Measurements from ENCODE around the gene ZBTB21. TPM values are rescaled to one million over a fixed set of nuclear protein-coding genes. Genes with fewer than 3 reads are reported as not detected.

The ZBTB21 gene
- total and polyA plus RNA-seq, 9 of the 15 experiments (the other 6 are each of a cell fraction or from before 2014, with no cell fraction given): 2.2 to 15.2 (median 8.7) TPM

GRCh38 chr21:42012763-42013329, 2.7 kb upstream of the ZBTB21 start:
- BruUV-seq (replicated peaks): no TSS peak
- no peaks in the 10 kb centered on the region for H3K9me1 ChIP-seq (ENCODE audit: control insufficient read depth, insufficient read depth, low read length)
- H3K79me2 ChIP-seq (ENCODE audit: control insufficient read depth, insufficient read depth, low read length): peaks cover 17% of the 10 kb centered on the region
- intact Hi-C loops (cut with micrococcal nuclease): loop anchor here (5.0 to 10.0 kb wide), 2 partner anchors 138 to 484 kb away; partner anchors contain the start of genes PRDM15 and RSPH1
- in situ Hi-C loops (cut with MboI): no loop called here
- 13% methylated on average over 3 of the region's 3 CpGs for WGBS (ENCODE audit: insufficient coverage, low coverage, missing lambda C conversion rate)
- no peak for DNase-seq (ENCODE audit: extremely low read depth in 1 of 4, low spot score in 3 of 4)
- no peak for ATAC-seq
- no peak for FAIRE-seq
- H3K36me3 ChIP-seq (ENCODE audit: control insufficient read depth, insufficient read depth, low read length): peaks cover 3% of the 10 kb centered on the region
- H3K9ac ChIP-seq (ENCODE audit: insufficient read depth in 1 of 2, low read depth in 2 of 2, low read length in 2 of 2): no peak overlapping the region
- ChIA-PET CTCF (ENCODE audit: low intra/inter-chr PET ratio) (no interaction called here), POLR2A (interaction anchor here (0.8 to 1.1 kb wide), 3 partner anchors 10 to 19 kb away, joined by 3 to 4 read pairs (median 3); no protein-coding TSS in a partner anchor)
- no peaks in the 10 kb centered on the region for H4K20me1 ChIP-seq (replicated peaks; ENCODE audit: control insufficient read depth, insufficient read depth, low read length)
- no peaks in the 10 kb centered on the region for H3K9me3 ChIP-seq (replicated peaks; ENCODE audit: control insufficient read depth, insufficient read depth, low read depth, low read length)
- H3K4me1 ChIP-seq (replicated peaks in 1 of 2; ENCODE audit: control insufficient read depth in 2 of 2, insufficient read depth in 2 of 2, low read length in 2 of 2): peaks cover 2 to 25% of the 10 kb centered on the region in 2 experiments; a peak in 3 of 5 replicates
- H2AFZ ChIP-seq (ENCODE audit: low read depth, low read length): no peak overlapping the region
- peaks cover 26 to 31% of the 10 kb centered on the region in 2 experiments for H3K27me3 ChIP-seq (ENCODE audit: control insufficient read depth in 2 of 2, insufficient read depth in 2 of 2, low read length in 2 of 2)
- H3K4me2 ChIP-seq (ENCODE audit: insufficient read depth, low read length): no peak overlapping the region
- no peak overlapping the region for H3K4me3 ChIP-seq
- no peak overlapping the region for H3K27ac ChIP-seq (ENCODE audit: extremely low read depth, low read depth, low read length)
- TF ChIP-seq SIRT6 (IDR thresholded peaks at IDR 0.05; ENCODE audit: low read depth, low read length) (no peak), ZNF263 (CRISPR knock-in tag; IDR thresholded peaks at IDR 0.05; ENCODE audit: borderline replicate concordance) (peak; percentile 70)

DNA sequence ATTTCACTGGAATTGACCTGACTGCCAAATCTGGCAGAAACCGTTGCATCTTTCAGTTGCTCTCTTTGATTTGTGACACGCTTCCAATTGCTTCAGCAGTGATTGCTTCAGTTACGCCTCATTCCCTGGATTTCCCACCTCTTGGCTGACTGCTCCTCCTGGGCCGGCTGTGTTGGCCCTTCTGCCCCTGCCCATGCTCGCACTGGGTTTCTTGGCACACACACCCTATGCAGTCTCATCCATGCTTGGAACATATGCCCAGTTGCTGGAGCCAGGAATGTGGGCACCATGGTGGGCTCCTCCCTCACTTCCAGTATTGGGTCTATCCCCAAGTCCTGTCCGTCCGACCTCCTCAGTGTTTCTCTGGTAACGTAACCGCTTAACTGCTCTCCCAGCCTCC, 2.2 kb upstream of the ZBTB21 start:
- intact Hi-C loops (cut with micrococcal nuclease): loop anchor here (5.0 to 10.0 kb wide), 2 partner anchors 138 to 485 kb away; partner anchors contain the start of genes PRDM15 and RSPH1
- FAIRE-seq: no peak
- H3K9me3 ChIP-seq (replicated peaks; ENCODE audit: control insufficient read depth, insufficient read depth, low read depth, low read length): no peaks in the 10 kb centered on the region
- peaks cover 22% of the 10 kb centered on the region for H3K79me2 ChIP-seq (ENCODE audit: control insufficient read depth, insufficient read depth, low read length)
- H3K9me1 ChIP-seq (ENCODE audit: control insufficient read depth, insufficient read depth, low read length): no peaks in the 10 kb centered on the region
- WGBS (ENCODE audit: insufficient coverage, low coverage, missing lambda C conversion rate): 62% methylated on average over 9 of the region's 9 CpGs
- in situ Hi-C loops (cut with MboI): no loop called here
- peaks cover 8% of the 10 kb centered on the region for H3K36me3 ChIP-seq (ENCODE audit: control insufficient read depth, insufficient read depth, low read length)
- no peak for ATAC-seq
- no peak overlapping the region for H3K27ac ChIP-seq (ENCODE audit: extremely low read depth, low read depth, low read length)
- no peaks in the 10 kb centered on the region for H4K20me1 ChIP-seq (replicated peaks; ENCODE audit: control insufficient read depth, insufficient read depth, low read length)
- no peak overlapping the region for H3K9ac ChIP-seq (ENCODE audit: insufficient read depth in 1 of 2, low read depth in 2 of 2, low read length in 2 of 2)
- BruUV-seq (replicated peaks): no TSS peak
- CTCF ChIA-PET (ENCODE audit: low intra/inter-chr PET ratio): no interaction called here
- TF ChIP-seq TAL1 (IDR thresholded peaks at IDR 0.05): no peak
- TF ChIP-seq, protein P1, sequence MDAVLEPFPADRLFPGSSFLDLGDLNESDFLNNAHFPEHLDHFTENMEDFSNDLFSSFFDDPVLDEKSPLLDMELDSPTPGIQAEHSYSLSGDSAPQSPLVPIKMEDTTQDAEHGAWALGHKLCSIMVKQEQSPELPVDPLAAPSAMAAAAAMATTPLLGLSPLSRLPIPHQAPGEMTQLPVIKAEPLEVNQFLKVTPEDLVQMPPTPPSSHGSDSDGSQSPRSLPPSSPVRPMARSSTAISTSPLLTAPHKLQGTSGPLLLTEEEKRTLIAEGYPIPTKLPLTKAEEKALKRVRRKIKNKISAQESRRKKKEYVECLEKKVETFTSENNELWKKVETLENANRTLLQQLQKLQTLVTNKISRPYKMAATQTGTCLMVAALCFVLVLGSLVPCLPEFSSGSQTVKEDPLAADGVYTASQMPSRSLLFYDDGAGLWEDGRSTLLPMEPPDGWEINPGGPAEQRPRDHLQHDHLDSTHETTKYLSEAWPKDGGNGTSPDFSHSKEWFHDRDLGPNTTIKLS (IDR thresholded peaks at IDR 0.05; ENCODE audit: borderline replicate concordance, low read depth): no peak
- no peak for TF ChIP-seq NCOA2 (IDR thresholded peaks at IDR 0.05; ENCODE audit: partially characterized antibody in 2 of 2)
- no peak for TF ChIP-seq RCOR1 (IDR thresholded peaks at IDR 0.05; ENCODE audit: borderline replicate concordance in 1 of 2, low read depth in 2 of 2, low read length in 2 of 2)
- peak; percentile 43 to 54; a peak in 1 of 4 replicates for TF ChIP-seq KDM1A (IDR thresholded peaks at IDR 0.05)
- no peak overlapping the region for H2AFZ ChIP-seq (ENCODE audit: low read depth, low read length)
- POLR2A ChIA-PET: interaction anchor here (0.6 kb wide), 1 partner anchor 886 kb away, joined by 4 read pairs; no protein-coding TSS in a partner anchor
- peaks cover 2 to 25% of the 10 kb centered on the region in 2 experiments; a peak in 3 of 5 replicates for H3K4me1 ChIP-seq (replicated peaks in 1 of 2; ENCODE audit: control insufficient read depth in 2 of 2, insufficient read depth in 2 of 2, low read length in 2 of 2)
- no peak for DNase-seq (ENCODE audit: extremely low read depth in 1 of 4, low spot score in 3 of 4)
- no peak overlapping the region for H3K4me3 ChIP-seq
- H3K27me3 ChIP-seq (ENCODE audit: control insufficient read depth in 2 of 2, insufficient read depth in 2 of 2, low read length in 2 of 2): peaks cover 26 to 28% of the 10 kb centered on the region in 2 experiments
- no peak overlapping the region for H3K4me2 ChIP-seq (ENCODE audit: insufficient read depth, low read length)

All from K562 (cell line).